Testis (tissue), 2 donors: ENCODE measurements around the gene TBC1D4.

ENCODE experiments used
- CTCF ChIP-seq, 3 experiments: fragments of 450-650 bp in 2 of 3; fragments of 200-600 bp in 1 of 3; sonication (generic) in 1 of 3; IDR thresholded peaks; one replicate each; pipeline ENCODE4 v1.5.1; 2016 to 2019; ENCODE audit warnings: antibody characterized with exemption in 3 of 3, mild to moderate bottlenecking in 2 of 3, moderate library complexity in 1 of 3
- POLR2A ChIP-seq: fragments of 450-650 bp; IDR thresholded peaks from one replicate; pipeline ENCODE4 v1.6.1; 2017; ENCODE audit warnings: antibody characterized with exemption, mild to moderate bottlenecking, moderate library complexity

DNA sequence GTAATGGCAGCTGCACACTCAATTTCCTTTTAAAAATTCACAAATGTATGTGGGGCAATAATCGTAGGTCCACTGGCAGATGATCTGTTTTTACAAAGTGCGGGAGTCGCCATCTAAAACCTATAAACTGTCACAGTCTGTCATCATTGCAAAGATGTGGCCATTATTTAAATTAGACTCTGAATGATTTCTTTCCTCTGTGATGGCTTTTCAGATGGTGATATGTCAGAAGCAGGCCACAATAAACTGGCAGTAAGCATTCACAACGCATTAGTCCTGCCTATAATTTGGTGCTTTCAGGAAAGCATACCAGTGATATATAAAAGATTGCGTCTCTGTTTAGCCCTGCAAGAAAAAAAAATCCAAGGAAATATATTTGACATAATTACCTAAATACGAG, 226.8 kb downstream of the TBC1D4 start:
- TF ChIP-seq POLR2A = no peak
- no peak for TF ChIP-seq CTCF (IDR thresholded peaks at IDR 0.05)
